ENCODE results near the gene SREBF2. TPM values are rescaled to one million over a fixed set of nuclear protein-coding genes. Genes with fewer than 3 reads are reported as not detected.

The SREBF2 gene
- 10 to 100 TPM; 21.4 to 28.0 (median 25.3) TPM for total RNA-seq

DNA sequence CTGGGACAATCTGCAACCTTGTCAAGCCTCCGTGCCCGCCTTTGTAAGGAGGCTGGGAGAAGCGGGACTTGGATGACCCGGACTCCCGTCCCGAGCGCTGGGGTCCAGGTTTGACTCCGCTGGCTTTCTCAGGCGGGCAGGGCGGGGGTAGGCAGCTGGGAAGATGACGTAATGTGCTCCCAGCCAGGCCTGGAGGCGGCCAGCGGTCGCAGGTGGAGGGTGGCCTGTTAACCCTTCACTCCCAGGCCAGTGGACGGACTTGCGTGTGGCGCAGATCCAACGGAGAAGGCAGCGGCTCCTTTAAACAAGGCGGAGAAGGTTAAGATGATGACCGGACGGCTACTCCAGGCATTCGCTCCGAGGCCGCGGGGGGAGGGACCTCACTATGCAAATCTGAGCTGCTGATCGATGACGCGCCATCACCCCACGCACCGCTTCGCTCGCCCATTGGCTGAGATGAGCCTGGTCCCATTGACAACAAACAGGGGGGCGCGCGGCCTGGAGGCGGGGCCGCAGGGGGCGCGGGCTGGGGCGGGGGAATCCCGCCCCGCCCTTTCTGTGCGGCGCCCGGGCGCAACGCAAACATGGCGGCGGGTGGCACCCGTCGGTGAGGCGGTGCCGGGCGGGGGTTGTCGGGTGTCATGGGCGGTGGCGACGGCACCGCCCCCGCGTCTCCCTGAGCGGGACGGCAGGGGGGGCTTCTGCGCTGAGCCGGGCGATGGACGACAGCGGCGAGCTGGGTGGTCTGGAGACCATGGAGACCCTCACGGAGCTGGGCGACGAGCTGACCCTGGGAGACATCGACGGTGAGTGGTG lies at the start of gene SREBF2:
SREBF2 (plus strand) TSS at position 553 of the 816 bp plus-strand sequence; CDS start at position 719, 166 bp downstream.
- TF ChIP-seq, protein P1, sequence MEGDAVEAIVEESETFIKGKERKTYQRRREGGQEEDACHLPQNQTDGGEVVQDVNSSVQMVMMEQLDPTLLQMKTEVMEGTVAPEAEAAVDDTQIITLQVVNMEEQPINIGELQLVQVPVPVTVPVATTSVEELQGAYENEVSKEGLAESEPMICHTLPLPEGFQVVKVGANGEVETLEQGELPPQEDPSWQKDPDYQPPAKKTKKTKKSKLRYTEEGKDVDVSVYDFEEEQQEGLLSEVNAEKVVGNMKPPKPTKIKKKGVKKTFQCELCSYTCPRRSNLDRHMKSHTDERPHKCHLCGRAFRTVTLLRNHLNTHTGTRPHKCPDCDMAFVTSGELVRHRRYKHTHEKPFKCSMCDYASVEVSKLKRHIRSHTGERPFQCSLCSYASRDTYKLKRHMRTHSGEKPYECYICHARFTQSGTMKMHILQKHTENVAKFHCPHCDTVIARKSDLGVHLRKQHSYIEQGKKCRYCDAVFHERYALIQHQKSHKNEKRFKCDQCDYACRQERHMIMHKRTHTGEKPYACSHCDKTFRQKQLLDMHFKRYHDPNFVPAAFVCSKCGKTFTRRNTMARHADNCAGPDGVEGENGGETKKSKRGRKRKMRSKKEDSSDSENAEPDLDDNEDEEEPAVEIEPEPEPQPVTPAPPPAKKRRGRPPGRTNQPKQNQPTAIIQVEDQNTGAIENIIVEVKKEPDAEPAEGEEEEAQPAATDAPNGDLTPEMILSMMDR (IDR thresholded peaks at IDR 0.05; ENCODE audit: low read depth): no peak

DNA sequence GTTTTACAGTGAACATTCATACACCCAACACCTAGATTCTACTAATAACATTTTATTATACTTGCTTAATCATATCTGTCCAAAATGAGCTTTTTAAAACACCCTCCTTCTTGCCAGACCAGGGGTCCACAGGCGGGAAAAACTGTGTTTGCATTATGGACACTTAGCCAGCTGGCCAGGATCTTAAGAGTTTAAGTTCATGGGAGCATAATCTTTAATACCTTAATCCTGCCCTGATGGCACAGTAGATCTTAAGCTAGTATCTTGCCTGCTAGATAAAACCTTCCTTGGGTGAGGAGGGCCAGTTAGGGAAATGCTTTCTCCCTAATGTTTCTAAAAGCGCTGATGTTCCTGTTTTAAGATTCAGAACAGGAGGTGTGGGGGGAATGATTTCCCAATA lies 45.6 kb upstream of the SREBF2 start:
- TF ChIP-seq, protein P1 (IDR thresholded peaks at IDR 0.05; ENCODE audit: low read depth): no peak

DNA sequence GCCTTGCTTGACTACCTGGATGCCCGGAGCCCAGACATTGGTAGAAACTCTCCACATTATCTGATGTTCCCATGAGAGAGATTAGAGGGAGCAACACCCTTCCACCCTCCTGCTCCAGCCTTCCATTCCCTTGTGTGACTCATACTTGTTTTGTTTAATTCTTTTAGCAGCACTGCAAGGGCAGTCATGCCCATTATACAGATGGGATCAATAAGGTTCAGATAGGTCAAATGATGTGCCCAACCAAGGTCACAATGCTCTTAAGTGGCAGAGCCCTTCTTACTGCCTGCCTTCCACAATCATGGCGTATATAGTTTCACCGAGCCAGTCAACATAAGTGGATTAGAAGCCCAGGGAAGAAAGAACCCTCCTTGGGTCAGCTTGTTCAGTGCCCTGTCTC lies 39.0 kb upstream of the SREBF2 start:
- TF ChIP-seq, protein P1 (IDR thresholded peaks at IDR 0.05; ENCODE audit: low read depth): no peak

DNA sequence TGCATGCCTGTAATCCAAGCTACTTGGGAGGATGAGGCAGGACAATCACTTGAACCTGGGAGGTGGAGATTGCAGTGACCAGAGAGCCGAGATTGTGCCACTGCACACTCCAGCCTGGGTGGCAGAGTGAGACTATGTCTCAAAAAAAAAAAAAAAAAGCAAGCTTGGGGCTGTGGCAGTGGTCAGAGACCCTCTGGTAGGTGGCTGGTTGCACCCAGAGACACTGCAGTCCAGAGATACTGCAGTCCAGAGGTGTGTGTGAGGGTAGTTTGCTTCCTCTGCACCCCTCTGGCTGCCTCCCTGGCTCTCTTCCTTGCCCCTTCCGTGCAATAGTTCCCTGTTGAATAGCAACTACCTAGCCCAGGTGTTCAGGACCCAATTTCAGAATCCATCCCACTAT lies 34.2 kb upstream of the SREBF2 start:
- TF ChIP-seq, protein P1 (IDR thresholded peaks at IDR 0.05; ENCODE audit: low read depth): no peak

DNA sequence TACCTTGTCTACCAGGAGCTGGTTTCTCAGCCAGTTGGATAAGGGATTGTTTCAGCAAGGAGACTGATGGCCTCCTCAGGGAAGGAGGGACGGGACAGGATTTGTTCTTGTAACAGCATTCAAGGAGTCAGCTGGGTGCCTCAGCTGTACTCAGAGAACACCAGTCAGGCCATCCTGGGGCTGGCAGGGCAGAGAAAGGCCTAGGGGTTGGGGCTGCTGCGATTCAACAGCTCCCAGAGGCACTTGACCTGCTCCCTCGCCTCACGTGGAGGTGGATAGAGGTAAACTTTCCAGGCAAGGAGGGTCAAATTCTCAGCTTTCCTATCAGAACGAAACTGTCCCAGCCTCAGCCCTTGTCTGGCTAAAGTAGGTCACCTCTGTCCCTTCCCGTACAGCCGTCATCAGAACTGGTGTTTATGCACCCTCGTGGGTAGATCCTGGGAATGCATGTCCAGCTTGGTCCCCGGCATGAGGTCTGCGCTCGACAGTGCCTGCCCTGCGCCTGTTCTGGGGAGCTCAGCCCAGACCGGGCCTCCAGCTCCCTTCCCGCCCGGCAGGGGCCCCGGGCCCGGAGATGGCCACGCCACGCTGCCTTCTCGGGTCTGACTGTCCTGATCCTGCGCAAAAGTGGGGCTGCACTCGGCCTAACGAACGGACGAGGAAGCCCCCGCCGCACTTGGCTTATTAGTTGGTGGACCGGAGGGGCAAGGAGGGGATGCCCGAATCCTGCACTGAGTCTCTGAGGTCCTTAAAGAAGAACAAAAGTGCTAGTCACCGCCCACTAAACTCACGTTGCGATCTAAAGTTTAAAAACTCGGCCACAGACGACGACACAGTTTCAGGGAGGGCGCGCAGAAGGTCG lies 33.2 kb upstream of the SREBF2 start:
- TF ChIP-seq, protein P1 (IDR thresholded peaks at IDR 0.05; ENCODE audit: low read depth): no peak

DNA sequence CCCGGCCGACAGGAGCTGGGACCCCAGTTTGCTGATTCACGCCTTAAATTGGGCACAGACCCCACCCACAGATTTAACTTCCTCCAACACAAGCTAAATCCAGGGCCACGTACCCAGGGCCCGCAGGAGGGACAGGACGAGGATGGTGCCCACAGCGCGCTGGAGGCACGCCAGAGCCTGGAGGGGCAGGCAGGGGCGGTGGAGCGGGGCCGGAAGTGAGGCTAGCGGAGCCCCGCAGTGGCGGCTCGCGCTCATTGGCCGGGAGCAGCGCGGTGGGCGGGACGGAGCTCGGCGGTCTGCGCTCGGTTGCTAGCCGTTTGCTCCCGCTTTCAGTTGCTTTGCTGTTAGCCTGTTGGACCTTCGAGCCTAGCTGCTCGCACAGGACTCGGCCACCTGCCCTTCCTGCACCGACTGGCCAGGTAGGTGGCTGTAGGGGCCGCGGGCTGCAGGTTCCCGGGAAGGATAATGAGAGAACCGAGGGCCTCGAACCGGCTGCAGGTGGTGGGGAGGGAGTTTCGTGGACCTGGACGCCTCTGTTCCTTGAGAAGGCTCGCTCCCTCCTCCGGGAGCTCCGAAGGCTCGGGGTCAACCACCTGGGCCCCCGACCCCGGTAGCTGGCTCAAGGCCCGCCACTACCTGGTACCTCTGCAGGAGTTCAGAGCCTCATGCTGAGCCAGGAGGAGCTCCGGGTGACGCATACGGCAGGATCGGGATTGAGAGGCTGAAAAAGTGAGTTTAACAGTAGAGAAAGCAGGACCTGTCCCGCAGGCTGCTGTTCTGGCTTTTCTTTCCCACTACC lies 32.4 kb upstream of the SREBF2 start, which contains the start of gene CCDC134:
CCDC134 (plus strand) TSS at position 332 of the 799 bp plus-strand sequence. CDS start 8,212 bp downstream, outside the sequence.
- TF ChIP-seq, protein P1 (IDR thresholded peaks at IDR 0.05; ENCODE audit: low read depth): no peak
